ENCODE results near the gene NCBP2.

Gene NCBP2

GRCh38 chr3:196901768-196902167, 40.6 kb downstream of the NCBP2 start:
- Histone ChIP-seq H3K9me3 (ENCODE audit: low read length) (no peaks in the 10 kb centered on the region), H3K27me3 (ENCODE audit: control insufficient read depth in 1 of 2, insufficient read depth in 2 of 2, low read length in 2 of 2) (no peaks in the 10 kb centered on the region), H3K27ac (ENCODE audit: low read depth, low read length) (no peak overlapping the region), H3K4me3 (ENCODE audit: low read depth in 1 of 2, low read length in 2 of 2) (no peak overlapping the region), H3K4me1 (ENCODE audit: insufficient read depth, low read length) (no peaks in the 10 kb centered on the region), H3K36me3 (ENCODE audit: insufficient read depth, low read length) (peaks cover 47% of the 10 kb centered on the region), H3K9ac (ENCODE audit: low read length) (no peak overlapping the region)

- Histone ChIP-seq H3K27ac (ENCODE audit: low read depth, low read length) (no peak overlapping the region), H3K9ac (ENCODE audit: low read length) (no peak overlapping the region), H3K4me1 (ENCODE audit: insufficient read depth, low read length) (no peaks in the 10 kb centered on the region), H3K9me3 (ENCODE audit: low read length) (no peaks in the 10 kb centered on the region), H3K4me3 (ENCODE audit: low read depth in 1 of 2, low read length in 2 of 2) (no peak overlapping the region), H3K36me3 (ENCODE audit: insufficient read depth, low read length) (peaks cover 5% of the 10 kb centered on the region), H3K27me3 (ENCODE audit: control insufficient read depth in 1 of 2, insufficient read depth in 2 of 2, low read length in 2 of 2) (no peaks in the 10 kb centered on the region)
Observed at GRCh38 chr3:196896229-196896628, 46.1 kb downstream of the NCBP2 start.

GRCh38 chr3:196894557-196895295, 47.6 kb downstream of the NCBP2 start:
- H3K27me3 ChIP-seq (ENCODE audit: control insufficient read depth in 1 of 2, insufficient read depth in 2 of 2, low read length in 2 of 2) = no peaks in the 10 kb centered on the region
- no peak overlapping the region for H3K27ac ChIP-seq (ENCODE audit: low read depth, low read length)
- no peak overlapping the region for H3K4me3 ChIP-seq (ENCODE audit: low read depth in 1 of 2, low read length in 2 of 2)
- no peak overlapping the region for H3K9ac ChIP-seq (ENCODE audit: low read length)
- H3K4me1 ChIP-seq (ENCODE audit: insufficient read depth, low read length) = no peaks in the 10 kb centered on the region
- no peaks in the 10 kb centered on the region for H3K9me3 ChIP-seq (ENCODE audit: low read length)
- peaks cover 2% of the 10 kb centered on the region for H3K36me3 ChIP-seq (ENCODE audit: insufficient read depth, low read length)

- Histone ChIP-seq H3K9ac (ENCODE audit: low read length) (no peak overlapping the region), H3K36me3 (ENCODE audit: insufficient read depth, low read length) (peaks cover 16% of the 10 kb centered on the region), H3K27me3 (ENCODE audit: control insufficient read depth in 1 of 2, insufficient read depth in 2 of 2, low read length in 2 of 2) (no peaks in the 10 kb centered on the region), H3K4me3 (ENCODE audit: low read depth in 1 of 2, low read length in 2 of 2) (no peak overlapping the region), H3K27ac (ENCODE audit: low read depth, low read length) (no peak overlapping the region), H3K9me3 (ENCODE audit: low read length) (no peaks in the 10 kb centered on the region), H3K4me1 (ENCODE audit: insufficient read depth, low read length) (no peaks in the 10 kb centered on the region)
Observed at GRCh38 chr3:196889844-196890708, 52.3 kb downstream of the NCBP2 start.

GRCh38 chr3:196886144-196886543, 56.2 kb downstream of the NCBP2 start:
- Histone ChIP-seq H3K4me1 (ENCODE audit: insufficient read depth, low read length) (no peaks in the 10 kb centered on the region), H3K27me3 (ENCODE audit: control insufficient read depth in 1 of 2, insufficient read depth in 2 of 2, low read length in 2 of 2) (no peaks in the 10 kb centered on the region), H3K36me3 (ENCODE audit: insufficient read depth, low read length) (peaks cover 16% of the 10 kb centered on the region), H3K9me3 (ENCODE audit: low read length) (no peaks in the 10 kb centered on the region), H3K9ac (ENCODE audit: low read length) (no peak overlapping the region), H3K27ac (ENCODE audit: low read depth, low read length) (no peak overlapping the region), H3K4me3 (ENCODE audit: low read depth in 1 of 2, low read length in 2 of 2) (no peak overlapping the region)
